Daoy (cell line): ENCODE data around the gene ADAMTS4. TPM values are rescaled to one million over a fixed set of nuclear protein-coding genes. Genes with fewer than 3 reads are reported as not detected.

Experiments used
- DNase-seq: peaks from one replicate; pipeline ENCODE4 v3.0.0-alpha.2; 2015; ENCODE audit warnings: low read depth
- total RNA-seq: library from RNA; depleted of rRNA; stranded (reverse); fragments of >200 nt; shearing (Covaris generic); gene quantifications from 2 replicates; pipeline ENCODE4 v1.2.3, GENCODE V29; 2014; rRNA removed

The ADAMTS4 gene
- total RNA-seq, 1 experiment from 2014 or later = 0.91 TPM

DNA sequence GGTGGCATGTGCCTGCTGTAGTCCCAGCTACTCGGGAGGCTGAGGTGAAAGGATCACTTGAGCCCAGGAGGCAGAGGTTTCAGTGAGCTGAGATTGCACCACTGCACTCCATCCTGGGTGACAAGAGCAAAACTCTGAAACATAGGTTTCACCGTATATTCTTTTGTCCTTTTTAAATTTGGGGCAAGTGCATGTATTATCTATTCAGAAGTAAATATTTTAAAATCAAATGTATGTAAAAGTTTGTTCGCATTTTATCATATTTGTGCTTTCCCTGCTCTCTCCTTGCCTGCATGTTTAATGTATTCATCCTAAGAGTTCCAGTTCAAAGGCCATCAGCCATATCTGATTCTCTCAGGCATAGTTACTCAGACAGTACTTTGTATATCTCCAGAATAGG, 53.0 kb downstream of the ADAMTS4 start:
- no peak for DNase-seq

DNA sequence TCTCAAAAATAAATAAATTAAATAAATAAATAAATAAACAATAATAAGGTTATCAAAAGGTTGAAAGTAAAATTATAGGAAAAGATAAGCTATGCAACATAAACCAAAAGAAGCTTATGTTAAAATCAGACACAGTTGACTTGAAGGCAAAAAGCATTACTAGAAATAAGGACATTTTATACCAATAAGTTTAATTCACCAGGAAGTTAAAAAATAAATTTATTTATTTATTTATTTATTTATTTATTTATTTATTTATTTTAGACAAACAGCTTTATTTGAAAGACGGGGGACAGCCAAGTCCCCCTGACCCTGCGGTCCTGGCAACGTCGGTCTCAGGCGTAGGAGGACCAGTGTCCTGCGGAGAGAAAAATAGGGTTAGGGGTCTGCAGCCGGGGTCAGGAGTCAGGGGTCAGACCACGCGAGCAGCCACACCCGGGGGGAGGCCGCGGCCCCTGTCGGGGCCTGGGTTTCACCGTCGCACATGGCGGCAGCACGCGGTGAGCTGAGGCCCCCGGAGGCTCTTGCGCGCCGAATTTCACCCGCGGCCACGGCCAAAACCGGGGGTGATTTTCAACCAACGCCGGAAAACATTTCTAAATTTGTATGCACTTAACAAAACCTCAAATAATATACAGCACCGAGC, 58.0 kb downstream of the ADAMTS4 start:
- no peak for DNase-seq

DNA sequence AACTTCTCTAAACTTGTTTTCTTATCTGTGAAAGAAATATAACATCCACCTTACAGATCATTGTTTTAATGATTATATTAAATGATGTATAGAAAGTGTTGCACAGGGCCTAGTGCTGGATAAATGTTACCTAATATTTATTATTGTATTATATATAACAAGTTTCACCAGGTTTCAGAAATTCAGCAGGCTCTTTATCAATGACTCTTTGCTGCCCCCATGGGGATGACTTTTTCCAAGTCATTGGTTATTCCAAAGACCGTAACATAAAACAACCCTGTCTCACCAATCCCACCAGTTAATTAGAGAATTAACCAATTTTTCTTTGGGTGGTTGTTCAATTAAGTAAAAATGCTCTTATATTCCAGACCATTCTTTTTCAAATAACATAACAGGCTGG, 59.1 kb downstream of the ADAMTS4 start:
- DNase-seq = peak; percentile 15

DNA sequence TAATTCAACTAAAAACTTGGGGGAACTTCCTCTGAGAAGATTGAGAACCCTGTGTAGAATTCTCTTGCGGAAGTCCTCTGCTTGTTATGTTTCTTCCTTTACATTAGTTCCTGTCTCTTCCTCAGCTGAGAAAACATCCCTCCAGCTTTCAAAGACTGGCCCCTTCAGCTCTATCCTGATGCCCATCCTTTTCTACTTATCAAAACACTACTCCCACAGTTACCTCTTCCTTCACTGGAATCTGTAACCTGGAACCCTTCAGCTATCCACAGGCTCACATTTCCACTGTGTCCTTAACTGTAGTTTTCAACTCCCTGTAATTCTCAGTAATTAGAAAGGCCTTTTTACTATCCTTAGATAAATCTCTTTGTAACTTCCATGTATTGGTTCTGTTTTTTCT, 60.4 kb downstream of the ADAMTS4 start:
- DNase-seq = no peak

DNA sequence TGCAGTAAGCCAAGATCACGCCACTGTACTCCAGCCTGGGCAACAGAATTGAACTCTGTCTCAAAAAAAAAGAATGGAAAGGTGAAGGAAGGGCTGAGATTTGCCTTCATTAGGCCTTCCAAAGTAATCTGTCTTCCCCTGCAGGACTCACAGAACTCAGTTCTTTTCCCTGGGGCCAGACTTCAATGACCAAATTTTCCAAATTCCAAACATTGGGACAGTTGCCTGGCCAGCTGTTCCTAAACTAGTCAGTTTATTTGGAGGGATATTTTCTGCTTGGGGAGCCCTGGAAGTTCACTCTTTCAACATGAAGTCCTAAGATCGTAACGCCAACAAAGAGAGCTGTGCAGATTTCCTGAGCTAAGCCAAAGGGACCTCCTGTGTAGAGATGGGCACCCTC, 61.0 kb downstream of the ADAMTS4 start:
- no peak for DNase-seq

Other genes with a start within 250 kb of the ADAMTS4 start
- gene ITLN2, start 244.2 kb downstream of the ADAMTS4 start, total RNA-seq = not detected in 2 replicates
- gene F11R, start 177.9 kb downstream of the ADAMTS4 start, total RNA-seq = 7.1 and 18.5 TPM in 2 replicates
- gene TSTD1, start 160.1 kb downstream of the ADAMTS4 start, total RNA-seq = 0.17 TPM in 1 of 2 replicates, not detected in the other
- 78.4 and 89.1 TPM in 2 replicates for gene USF1, start 153.1 kb downstream of the ADAMTS4 start, total RNA-seq
- gene ARHGAP30, start 129.2 kb downstream of the ADAMTS4 start, total RNA-seq = 0.11 TPM in 1 of 2 replicates, not detected in the other
- 0.29 TPM in 1 of 2 replicates, not detected in the other for gene NECTIN4, start 109.5 kb downstream of the ADAMTS4 start, total RNA-seq
- gene KLHDC9, start 100.7 kb downstream of the ADAMTS4 start, total RNA-seq = not detected in 2 replicates
- 97.9 and 213 TPM in 2 replicates for gene PFDN2, start 81.0 kb downstream of the ADAMTS4 start, total RNA-seq
- gene NIT1, start 80.9 kb downstream of the ADAMTS4 start, total RNA-seq = 16.3 and 17.4 TPM in 2 replicates
- 22.0 and 24.2 TPM in 2 replicates for gene DEDD, start 66.4 kb downstream of the ADAMTS4 start, total RNA-seq
- 102 and 133 TPM in 2 replicates for gene UFC1, start 45.1 kb downstream of the ADAMTS4 start, total RNA-seq
- 6.2 and 13.5 TPM in 2 replicates for gene USP21, start 39.6 kb downstream of the ADAMTS4 start, total RNA-seq
- 6.8 and 10.9 TPM in 2 replicates for gene PPOX, start 32.6 kb downstream of the ADAMTS4 start, total RNA-seq
- gene B4GALT3, start 21.5 kb downstream of the ADAMTS4 start, total RNA-seq = 31.8 and 43.9 TPM in 2 replicates
- gene NDUFS2, start 3.3 kb upstream of the ADAMTS4 start, total RNA-seq = 157 and 168 TPM in 2 replicates
- 1.5 TPM in 1 of 2 replicates, not detected in the other for gene FCER1G, start 16.2 kb upstream of the ADAMTS4 start, total RNA-seq
- not detected in 2 replicates for gene APOA2, start 24.6 kb upstream of the ADAMTS4 start, total RNA-seq
- 11.8 and 13.6 TPM in 2 replicates for gene TOMM40L, start 27.0 kb upstream of the ADAMTS4 start, total RNA-seq
- not detected in 2 replicates for gene NR1I3, start 39.1 kb upstream of the ADAMTS4 start, total RNA-seq
- 0.06 TPM in 1 of 2 replicates, not detected in the other for gene PCP4L1, start 59.7 kb upstream of the ADAMTS4 start, total RNA-seq
- gene MPZ, start 110.9 kb upstream of the ADAMTS4 start, total RNA-seq = 0.57 TPM in 1 of 2 replicates, not detected in the other
- 20.6 and 22.5 TPM in 2 replicates for gene SDHC, start 115.3 kb upstream of the ADAMTS4 start, total RNA-seq
- not detected in 2 replicates for gene CFAP126, start 168.8 kb upstream of the ADAMTS4 start, total RNA-seq